ENCODE measurements around the gene C1orf50. TPM values are rescaled to one million over a fixed set of nuclear protein-coding genes. Genes with fewer than 3 reads are reported as not detected.

C1orf50 gene
- total RNA-seq, 4 donors from 2014 or later, result 3.0 to 5.0 (median 3.6) TPM

GRCh38 chr1:42784946-42785693 lies 18.1 kb downstream of the C1orf50 start, which contains the start of gene TMEM269:
TSS of gene TMEM269 (plus strand) at chr1:42784991. CDS start at chr1:42789894, 4,903 bp downstream.
- intact Hi-C loops (cut with DNase I), result no loop called here
- TF ChIP-seq POLR2AphosphoS5 (IDR thresholded peaks at IDR 0.05) (no peak), POLR2A (IDR thresholded peaks at IDR 0.05; ENCODE audit: low read depth) (no peak), CTCF (IDR thresholded peaks at IDR 0.05) (no peak), EP300 (IDR thresholded peaks at IDR 0.05) (no peak)
- Histone ChIP-seq H3K9me3 (no peaks in the 10 kb centered on the region), H3K36me3 (peaks cover 6 to 26% (median 11%) of the 10 kb centered on the region in 4 donors), H3K4me3 (peak within 1 kb of the TSS; percentile 49 to 64 (median 52)), H3K4me1 (peaks cover 14 to 17% (median 15%) of the 10 kb centered on the region in 4 donors), H3K27ac (replicated peaks in 1 of 4) (no peak within 1 kb of the TSS), H3K27me3 (no peaks in the 10 kb centered on the region)
- 24% methylated on average over 24 of the region's 54 CpGs for WGBS
- no peak for DNase-seq (ENCODE audit: extremely low spot score)

GRCh38 chr1:42786097-42786496 lies 19.0 kb downstream of the C1orf50 start:
- Histone ChIP-seq H3K36me3 (peaks cover under 1 to 16% (median 4%) of the 10 kb centered on the region in 4 donors), H3K27me3 (no peaks in the 10 kb centered on the region), H3K27ac (replicated peaks in 1 of 4) (no peak overlapping the region), H3K4me1 (peaks cover 14 to 17% (median 15%) of the 10 kb centered on the region in 4 donors), H3K9me3 (no peaks in the 10 kb centered on the region), H3K4me3 (no peak overlapping the region)
- DNase-seq (ENCODE audit: extremely low spot score), result no peak
- WGBS, result 90% methylated on average over 5 of the region's 5 CpGs
- no peak for TF ChIP-seq EP300 (IDR thresholded peaks at IDR 0.05)
- no peak for TF ChIP-seq POLR2AphosphoS5 (IDR thresholded peaks at IDR 0.05)
- no peak for TF ChIP-seq POLR2A (IDR thresholded peaks at IDR 0.05; ENCODE audit: low read depth)
- intact Hi-C loops (cut with DNase I), result no loop called here

- H3K27ac ChIP-seq (replicated peaks in 1 of 4), result no peak overlapping the region
- no peak for DNase-seq (ENCODE audit: extremely low spot score)
- H3K4me3 ChIP-seq, result no peak overlapping the region
- H3K4me1 ChIP-seq, result peaks cover 14 to 17% (median 15%) of the 10 kb centered on the region in 4 donors
- H3K9me3 ChIP-seq, result no peaks in the 10 kb centered on the region
- no peaks in the 10 kb centered on the region for H3K27me3 ChIP-seq
- H3K36me3 ChIP-seq, result peaks cover 0 to under 1% (median 0%) of the 10 kb centered on the region in 4 donors
- TF ChIP-seq EP300 (IDR thresholded peaks at IDR 0.05), result no peak
- TF ChIP-seq POLR2AphosphoS5 (IDR thresholded peaks at IDR 0.05), result no peak
- no peak for TF ChIP-seq POLR2A (IDR thresholded peaks at IDR 0.05; ENCODE audit: low read depth)
- no peak for TF ChIP-seq CTCF (IDR thresholded peaks at IDR 0.05)
- intact Hi-C loops (cut with DNase I), result no loop called here
- WGBS, result 100% methylated on average over 1 of the region's 1 CpG
Measured at GRCh38 chr1:42788021-42788420, 21.0 kb downstream of the C1orf50 start.

- DNase-seq (ENCODE audit: extremely low spot score), result no peak
- TF ChIP-seq EP300 (IDR thresholded peaks at IDR 0.05), result no peak
- TF ChIP-seq POLR2A (IDR thresholded peaks at IDR 0.05; ENCODE audit: low read depth), result no peak
- TF ChIP-seq POLR2AphosphoS5 (IDR thresholded peaks at IDR 0.05), result no peak
- no peak for TF ChIP-seq CTCF (IDR thresholded peaks at IDR 0.05)
- intact Hi-C loops (cut with DNase I), result no loop called here
- Histone ChIP-seq H3K27ac (replicated peaks in 1 of 4) (peak overlapping the region in 1 of 4 donors; percentile 20), H3K27me3 (no peaks in the 10 kb centered on the region), H3K9me3 (no peaks in the 10 kb centered on the region), H3K4me1 (peaks cover 0 to 4% (median 0%) of the 10 kb centered on the region in 4 donors), H3K4me3 (no peak overlapping the region), H3K36me3 (no peaks in the 10 kb centered on the region)
- WGBS, result 80% methylated on average over 2 of the region's 2 CpGs
Measured at GRCh38 chr1:42793824-42794223, 26.8 kb downstream of the C1orf50 start.

- intact Hi-C loops (cut with DNase I), result no loop called here
- Histone ChIP-seq H3K27me3 (no peaks in the 10 kb centered on the region), H3K36me3 (no peaks in the 10 kb centered on the region), H3K4me3 (no peak overlapping the region), H3K9me3 (no peaks in the 10 kb centered on the region), H3K27ac (replicated peaks in 1 of 4) (no peak overlapping the region), H3K4me1 (peaks cover 0 to 4% (median 0%) of the 10 kb centered on the region in 4 donors)
- WGBS, result 93% methylated on average over 3 of the region's 3 CpGs
- no peak for DNase-seq (ENCODE audit: extremely low spot score)
- TF ChIP-seq POLR2AphosphoS5 (IDR thresholded peaks at IDR 0.05) (no peak), EP300 (IDR thresholded peaks at IDR 0.05) (no peak), POLR2A (IDR thresholded peaks at IDR 0.05; ENCODE audit: low read depth) (no peak), CTCF (IDR thresholded peaks at IDR 0.05) (no peak)
Measured at GRCh38 chr1:42797414-42797813, 30.4 kb downstream of the C1orf50 start.
